NT2/D1 (cell line): ENCODE data around the gene LIMA1.

ENCODE experiments used
- DNase-seq: peaks from one replicate; pipeline ENCODE4 v3.0.0-alpha.2; 2011; ENCODE audit warnings: low read depth, low spot score
- H3K27me3 ChIP-seq: 2 replicates; pipeline ENCODE4 v1.6.0; 2011; ENCODE audit warnings: mild to moderate bottlenecking; ENCODE audit not compliant: insufficient read length, insufficient read depth
- H3K36me3 ChIP-seq: 2 replicates; pipeline ENCODE4 v1.6.1; 2011; ENCODE audit warnings: mild to moderate bottlenecking, low read length, mixed read lengths; ENCODE audit not compliant: insufficient read depth, insufficient read length
- H3K4me1 ChIP-seq: 2 replicates; pipeline ENCODE4 v1.5.1; 2011; ENCODE audit not compliant: insufficient read depth, insufficient read length
- H3K4me3 ChIP-seq: 2 replicates; pipeline ENCODE4 v1.5.1; 2011; ENCODE audit warnings: low read depth; ENCODE audit not compliant: insufficient read length
- H3K9ac ChIP-seq: 2 replicates; pipeline ENCODE4 v1.6.0; 2011; ENCODE audit warnings: low read depth; ENCODE audit not compliant: insufficient read length
- H3K9me3 ChIP-seq: 2 replicates; pipeline ENCODE4 v1.5.1; 2011; ENCODE audit warnings: mild to moderate bottlenecking, low read length; ENCODE audit not compliant: insufficient read depth
- SUZ12 ChIP-seq: IDR thresholded peaks from 2 replicates; pipeline ENCODE4 v1.6.1; 2011; ENCODE audit not compliant: insufficient read length, insufficient read depth; ENCODE audit errors: extremely low read depth
- YY1 ChIP-seq: IDR thresholded peaks from 2 replicates; pipeline ENCODE4 v1.6.1; 2011; ENCODE audit not compliant: insufficient read length, insufficient read depth
- ZNF274 ChIP-seq: IDR thresholded peaks from 2 replicates; pipeline ENCODE4 v1.6.1; 2011; ENCODE audit warnings: mild to moderate bottlenecking, low read depth, low read length

The LIMA1 gene

DNA sequence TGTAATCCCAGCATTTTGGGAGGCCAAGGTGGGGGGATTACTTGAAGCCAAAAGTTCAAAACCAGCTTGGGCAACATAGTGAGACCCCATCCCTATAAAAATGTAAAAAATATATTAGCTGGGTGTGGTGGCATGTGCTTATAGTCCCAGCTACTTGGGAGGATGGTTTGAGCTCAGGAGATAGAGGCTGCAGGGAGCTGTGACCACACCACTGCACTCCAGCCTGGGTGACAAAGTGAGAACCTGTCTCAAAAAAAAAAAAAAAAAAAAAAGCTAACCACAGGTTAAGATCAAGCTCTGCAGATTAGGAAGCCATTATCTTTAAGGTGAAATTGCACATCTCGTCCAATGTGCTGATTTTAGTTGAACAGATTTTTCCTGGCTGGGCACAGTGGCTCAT, 92.5 kb downstream of the LIMA1 start:
- Histone ChIP-seq H3K4me1 (peaks cover 2% of the 10 kb centered on the region), H3K4me3 (no peak overlapping the region), H3K9me3 (no peaks in the 10 kb centered on the region), H3K9ac (no peak overlapping the region), H3K36me3 (peaks cover 42% of the 10 kb centered on the region), H3K27me3 (no peaks in the 10 kb centered on the region)
- no peak for DNase-seq
- TF ChIP-seq YY1 (no peak), SUZ12 (no peak), ZNF274 (no peak)

DNA sequence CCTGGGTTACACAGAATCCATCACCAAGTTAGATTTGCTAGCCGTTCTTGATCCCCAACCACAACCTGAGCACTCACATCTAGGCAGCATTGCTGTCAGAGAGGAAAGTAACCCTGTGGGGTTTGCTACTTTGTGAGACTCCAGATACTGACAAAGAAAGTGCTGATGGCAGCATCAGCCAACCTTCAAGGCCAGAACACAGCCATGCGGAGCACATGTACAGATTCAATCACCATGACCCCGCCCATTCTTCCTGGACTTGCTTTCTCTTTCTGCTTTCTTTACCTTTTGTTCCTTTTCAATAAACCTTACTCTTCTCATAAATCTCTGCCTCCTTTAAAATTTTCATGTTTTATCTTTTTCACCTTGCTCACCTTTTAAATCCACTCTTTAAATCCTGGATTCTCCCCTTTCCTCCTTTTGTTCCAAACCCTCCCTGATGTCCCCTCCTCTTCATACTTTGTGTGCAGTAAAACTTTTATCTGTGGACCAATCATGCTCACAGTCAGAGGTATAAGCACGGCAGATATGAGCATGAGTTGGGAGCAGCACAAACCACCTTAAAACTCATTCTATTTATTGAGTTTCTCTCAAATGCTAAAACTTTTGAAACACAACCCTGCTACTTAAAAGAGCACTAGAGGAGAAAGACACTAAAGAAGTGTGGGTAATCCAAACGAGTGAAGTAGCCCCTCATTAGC, 94.3 kb downstream of the LIMA1 start:
- Histone ChIP-seq H3K36me3 (peaks cover 36% of the 10 kb centered on the region), H3K9me3 (no peaks in the 10 kb centered on the region), H3K27me3 (no peaks in the 10 kb centered on the region), H3K4me1 (peaks cover 6% of the 10 kb centered on the region), H3K9ac (no peak overlapping the region), H3K4me3 (no peak overlapping the region)
- TF ChIP-seq ZNF274 = no peak
- TF ChIP-seq SUZ12 = no peak
- no peak for TF ChIP-seq YY1
- no peak for DNase-seq

DNA sequence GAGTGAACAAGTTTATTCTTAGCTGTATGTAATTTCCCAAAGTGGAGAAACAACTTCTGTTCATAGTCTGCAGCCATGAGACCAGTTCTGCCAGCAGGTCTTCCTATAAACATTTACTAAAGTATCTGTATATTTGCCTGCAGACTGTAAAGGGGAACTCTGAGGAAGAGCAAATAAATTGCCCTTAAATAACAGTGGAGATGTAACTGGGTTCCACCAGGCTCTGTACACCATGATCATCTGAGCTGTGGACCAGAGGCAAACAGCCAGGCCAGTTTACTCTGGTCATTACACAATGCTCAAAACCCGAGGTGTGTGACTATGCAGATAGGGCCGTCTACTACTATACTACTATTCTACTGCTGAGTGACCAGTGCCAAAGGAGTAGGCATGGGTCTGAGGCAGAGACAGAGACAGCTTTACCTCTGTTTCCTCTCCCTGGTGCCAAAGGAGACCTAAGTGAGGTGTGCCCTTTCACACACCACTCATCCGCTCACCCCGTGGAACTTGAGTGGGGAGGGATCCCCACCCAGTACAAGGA, 95.0 kb downstream of the LIMA1 start:
- Histone ChIP-seq H3K9ac (no peak overlapping the region), H3K27me3 (no peaks in the 10 kb centered on the region), H3K36me3 (peaks cover 37% of the 10 kb centered on the region), H3K9me3 (no peaks in the 10 kb centered on the region), H3K4me3 (no peak overlapping the region), H3K4me1 (peaks cover 6% of the 10 kb centered on the region)
- DNase-seq = no peak
- TF ChIP-seq YY1 = no peak
- no peak for TF ChIP-seq SUZ12
- TF ChIP-seq ZNF274 = no peak

DNA sequence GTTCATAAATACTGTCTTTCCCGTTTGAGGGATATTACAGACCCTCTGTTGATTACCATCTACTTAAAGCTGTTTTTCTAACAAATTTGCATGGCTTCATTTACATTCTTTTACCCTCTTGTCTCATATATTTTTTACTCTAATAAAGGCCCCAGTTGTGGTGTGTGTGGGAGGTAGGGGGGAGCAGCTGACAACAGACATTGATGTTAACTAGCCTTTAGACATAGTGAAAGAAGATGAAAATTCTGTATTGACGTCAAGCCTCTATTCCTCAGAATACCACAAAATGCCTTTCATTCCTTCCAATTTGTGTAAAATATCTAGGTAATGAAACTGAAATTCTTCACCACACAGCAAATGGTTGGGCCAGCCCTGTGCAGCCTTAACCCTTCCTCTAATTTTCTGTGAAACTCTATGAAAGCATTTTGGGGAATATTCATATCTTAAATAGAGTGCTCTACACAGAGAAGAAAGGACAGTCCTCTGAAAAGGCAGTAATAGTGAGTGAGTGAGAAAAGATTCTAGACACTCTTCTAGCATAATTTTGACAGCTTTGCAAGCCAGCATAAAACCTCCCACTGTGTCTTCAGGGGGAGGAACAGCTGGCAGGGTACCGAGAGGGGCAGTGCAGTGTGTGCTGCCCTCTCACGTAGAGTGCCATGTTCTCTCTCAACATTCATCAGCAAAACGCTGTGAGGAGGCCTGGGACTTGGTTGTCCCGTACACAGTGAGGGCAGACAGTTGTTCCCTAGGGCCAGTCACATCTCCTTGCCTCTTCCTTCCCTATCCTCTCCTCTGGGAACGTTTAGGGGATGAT, 96.0 kb downstream of the LIMA1 start:
- H3K9me3 ChIP-seq = no peaks in the 10 kb centered on the region
- H3K27me3 ChIP-seq = no peaks in the 10 kb centered on the region
- no peak overlapping the region for H3K4me3 ChIP-seq
- no peak overlapping the region for H3K9ac ChIP-seq
- no peak for DNase-seq
- peaks cover 34% of the 10 kb centered on the region for H3K36me3 ChIP-seq
- H3K4me1 ChIP-seq = peaks cover 6% of the 10 kb centered on the region
- no peak for TF ChIP-seq SUZ12
- TF ChIP-seq ZNF274 = no peak
- TF ChIP-seq YY1 = no peak

DNA sequence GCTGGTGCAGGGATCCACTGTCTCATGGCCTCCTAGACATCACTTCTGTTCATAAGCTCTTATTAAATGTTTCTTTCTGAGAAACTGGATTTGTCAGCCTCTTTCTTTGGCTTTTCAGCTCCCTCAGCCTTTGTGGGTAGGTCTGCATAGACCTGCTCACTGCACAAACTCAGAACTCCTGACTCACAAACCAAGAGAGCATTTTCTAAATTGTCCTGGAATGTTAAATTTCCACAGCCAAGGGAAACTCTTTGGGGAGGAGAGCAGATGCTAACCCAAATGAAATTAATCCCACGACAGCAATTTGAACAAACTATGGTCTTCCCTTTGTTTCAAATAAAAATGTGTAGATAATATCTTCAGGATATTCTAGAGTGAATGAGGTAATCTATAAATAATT, 96.6 kb downstream of the LIMA1 start:
- no peaks in the 10 kb centered on the region for H3K9me3 ChIP-seq
- H3K36me3 ChIP-seq = peaks cover 35% of the 10 kb centered on the region
- no peak for TF ChIP-seq ZNF274
- no peak for TF ChIP-seq YY1
- no peak for TF ChIP-seq SUZ12
- DNase-seq = no peak
- no peak overlapping the region for H3K4me3 ChIP-seq
- H3K27me3 ChIP-seq = no peaks in the 10 kb centered on the region
- H3K9ac ChIP-seq = no peak overlapping the region
- H3K4me1 ChIP-seq = peaks cover 6% of the 10 kb centered on the region

DNA sequence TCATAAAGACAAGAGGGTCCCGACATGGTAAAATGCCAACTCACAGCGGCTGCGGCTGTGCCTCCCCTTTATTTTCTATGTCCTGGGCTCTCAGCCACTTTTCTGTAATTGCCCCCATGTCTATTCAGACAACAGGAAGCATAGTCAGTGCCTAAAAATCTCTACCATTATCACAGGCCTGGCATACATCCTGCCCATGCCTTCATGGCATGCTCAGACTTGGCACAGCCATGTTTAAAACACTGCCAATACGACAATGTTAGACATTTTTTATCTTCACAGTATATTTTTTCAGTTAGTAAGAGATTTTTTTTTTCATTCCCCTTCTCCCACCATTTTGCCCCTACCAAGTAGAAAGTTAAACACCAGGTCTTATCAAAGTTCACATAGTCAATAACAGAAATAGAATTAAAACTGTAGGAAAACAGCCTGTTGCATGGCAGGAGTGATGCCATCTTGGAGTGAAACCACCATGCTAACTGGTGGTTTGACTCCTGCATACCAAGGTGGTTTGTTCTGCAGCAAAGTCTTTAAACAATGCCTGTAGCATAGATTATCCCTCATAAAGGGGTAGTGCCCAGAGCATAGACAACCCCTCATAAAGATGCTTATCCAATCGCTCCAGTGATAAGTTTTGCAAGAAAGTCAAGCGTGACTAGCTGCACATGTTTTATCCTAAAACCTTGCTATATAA, 97.2 kb downstream of the LIMA1 start:
- no peaks in the 10 kb centered on the region for H3K9me3 ChIP-seq
- no peak for DNase-seq
- TF ChIP-seq ZNF274 (no peak), SUZ12 (no peak), YY1 (no peak)
- H3K36me3 ChIP-seq = peaks cover 37% of the 10 kb centered on the region
- no peak overlapping the region for H3K9ac ChIP-seq
- H3K27me3 ChIP-seq = no peaks in the 10 kb centered on the region
- peaks cover 6% of the 10 kb centered on the region for H3K4me1 ChIP-seq
- no peak overlapping the region for H3K4me3 ChIP-seq
